ENCODE measurements around the gene IGF1. TPM values are rescaled to one million over a fixed set of nuclear protein-coding genes. Genes with fewer than 3 reads are reported as not detected.

Gene IGF1
- total RNA-seq, 1 experiment from 2014 or later: not detected

DNA sequence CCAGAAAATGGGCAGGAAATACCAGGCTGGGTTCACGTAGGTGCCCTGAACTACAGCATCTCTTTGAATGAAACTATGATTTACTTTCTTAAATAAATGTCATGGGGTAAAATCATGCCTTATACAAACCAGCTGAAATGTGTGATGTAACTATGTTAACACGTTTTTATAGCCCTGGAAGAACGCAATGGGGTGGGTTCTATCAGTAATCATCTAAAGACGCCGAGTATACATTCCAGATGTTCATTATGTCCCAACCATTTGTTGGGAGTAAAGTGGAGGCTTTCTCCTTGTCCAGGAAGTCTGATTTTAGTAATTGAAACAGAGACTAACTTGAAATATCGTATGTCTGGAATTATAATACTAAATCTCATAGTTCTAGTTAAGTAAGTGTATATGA is 16.2 kb upstream of the IGF1 start:
- no peak overlapping the region for H3K27ac Mint-ChIP-seq (ENCODE audit: unreplicated experiment)
- H3K27me3 Mint-ChIP-seq (ENCODE audit: unreplicated experiment): no peaks in the 10 kb centered on the region
- intact Hi-C loops (cut with micrococcal nuclease; ENCODE audit: unreplicated experiment): no loop called here
- TF ChIP-seq, protein P1, sequence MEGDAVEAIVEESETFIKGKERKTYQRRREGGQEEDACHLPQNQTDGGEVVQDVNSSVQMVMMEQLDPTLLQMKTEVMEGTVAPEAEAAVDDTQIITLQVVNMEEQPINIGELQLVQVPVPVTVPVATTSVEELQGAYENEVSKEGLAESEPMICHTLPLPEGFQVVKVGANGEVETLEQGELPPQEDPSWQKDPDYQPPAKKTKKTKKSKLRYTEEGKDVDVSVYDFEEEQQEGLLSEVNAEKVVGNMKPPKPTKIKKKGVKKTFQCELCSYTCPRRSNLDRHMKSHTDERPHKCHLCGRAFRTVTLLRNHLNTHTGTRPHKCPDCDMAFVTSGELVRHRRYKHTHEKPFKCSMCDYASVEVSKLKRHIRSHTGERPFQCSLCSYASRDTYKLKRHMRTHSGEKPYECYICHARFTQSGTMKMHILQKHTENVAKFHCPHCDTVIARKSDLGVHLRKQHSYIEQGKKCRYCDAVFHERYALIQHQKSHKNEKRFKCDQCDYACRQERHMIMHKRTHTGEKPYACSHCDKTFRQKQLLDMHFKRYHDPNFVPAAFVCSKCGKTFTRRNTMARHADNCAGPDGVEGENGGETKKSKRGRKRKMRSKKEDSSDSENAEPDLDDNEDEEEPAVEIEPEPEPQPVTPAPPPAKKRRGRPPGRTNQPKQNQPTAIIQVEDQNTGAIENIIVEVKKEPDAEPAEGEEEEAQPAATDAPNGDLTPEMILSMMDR (IDR thresholded peaks at IDR 0.05; ENCODE audit: unreplicated experiment): no peak
- CTCF ChIA-PET: no interaction called here
- H3K4me3 Mint-ChIP-seq (ENCODE audit: low read depth, unreplicated experiment): no peak overlapping the region
- H3K4me1 Mint-ChIP-seq (ENCODE audit: low read depth, unreplicated experiment): no peaks in the 10 kb centered on the region
- no peaks in the 10 kb centered on the region for H3K36me3 Mint-ChIP-seq (ENCODE audit: insufficient read depth, unreplicated experiment)
- H3K9me3 Mint-ChIP-seq (ENCODE audit: low read depth, unreplicated experiment): peaks cover 5% of the 10 kb centered on the region
- no TSS peak for BruUV-seq (replicated peaks)
- DNase-seq: no peak

DNA sequence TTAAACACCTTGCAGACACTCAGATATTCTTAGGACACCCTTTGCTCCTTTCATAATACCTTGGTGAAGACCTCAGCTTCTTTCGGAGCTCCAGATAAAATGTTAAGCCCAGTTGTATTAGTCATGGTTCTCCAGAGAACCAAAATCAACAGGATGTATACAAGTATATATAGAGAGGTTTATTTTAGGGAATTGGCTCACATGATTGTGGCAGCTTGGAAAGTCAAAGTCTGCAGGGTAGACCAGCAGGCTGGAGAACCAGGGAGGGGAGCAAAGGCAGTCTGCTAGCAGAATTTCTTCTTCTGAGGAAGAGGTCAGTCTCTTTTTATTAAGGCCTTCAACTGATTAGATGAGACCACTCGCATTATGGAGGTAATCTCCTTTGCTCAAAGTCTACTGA is 6.9 kb upstream of the IGF1 start:
- peaks cover 6% of the 10 kb centered on the region for H3K9me3 Mint-ChIP-seq (ENCODE audit: low read depth, unreplicated experiment)

GRCh38 chr12:102486153-102486552 is 5.8 kb upstream of the IGF1 start:
- intact Hi-C loops (cut with micrococcal nuclease; ENCODE audit: unreplicated experiment): loop anchor here (10.0 kb wide), 2 partner anchors 149 to 711 kb away; no protein-coding TSS in a partner anchor
- CTCF ChIA-PET: no interaction called here
- no TSS peak for BruUV-seq (replicated peaks)
- H3K27ac Mint-ChIP-seq (ENCODE audit: unreplicated experiment): no peak overlapping the region
- no peaks in the 10 kb centered on the region for H3K36me3 Mint-ChIP-seq (ENCODE audit: insufficient read depth, unreplicated experiment)
- H3K4me3 Mint-ChIP-seq (ENCODE audit: low read depth, unreplicated experiment): no peak overlapping the region
- DNase-seq: no peak
- TF ChIP-seq, protein P1 (IDR thresholded peaks at IDR 0.05; ENCODE audit: unreplicated experiment): no peak
- H3K9me3 Mint-ChIP-seq (ENCODE audit: low read depth, unreplicated experiment): peaks cover 7% of the 10 kb centered on the region
- H3K4me1 Mint-ChIP-seq (ENCODE audit: low read depth, unreplicated experiment): no peaks in the 10 kb centered on the region
- H3K27me3 Mint-ChIP-seq (ENCODE audit: unreplicated experiment): no peaks in the 10 kb centered on the region

More for the DNA sequence above, 6.9 kb upstream of the IGF1 start:
- H3K4me1 Mint-ChIP-seq (ENCODE audit: low read depth, unreplicated experiment): no peaks in the 10 kb centered on the region
- no peak overlapping the region for H3K4me3 Mint-ChIP-seq (ENCODE audit: low read depth, unreplicated experiment)
- H3K27me3 Mint-ChIP-seq (ENCODE audit: unreplicated experiment): no peaks in the 10 kb centered on the region
- intact Hi-C loops (cut with micrococcal nuclease; ENCODE audit: unreplicated experiment): loop anchor here (10.0 kb wide), 2 partner anchors 148 to 712 kb away; no protein-coding TSS in a partner anchor
- no TSS peak for BruUV-seq (replicated peaks)
- TF ChIP-seq, protein P1 (IDR thresholded peaks at IDR 0.05; ENCODE audit: unreplicated experiment): no peak
- no peak for DNase-seq
- CTCF ChIA-PET: no interaction called here
- H3K36me3 Mint-ChIP-seq (ENCODE audit: insufficient read depth, unreplicated experiment): no peaks in the 10 kb centered on the region
- H3K27ac Mint-ChIP-seq (ENCODE audit: unreplicated experiment): no peak overlapping the region

DNA sequence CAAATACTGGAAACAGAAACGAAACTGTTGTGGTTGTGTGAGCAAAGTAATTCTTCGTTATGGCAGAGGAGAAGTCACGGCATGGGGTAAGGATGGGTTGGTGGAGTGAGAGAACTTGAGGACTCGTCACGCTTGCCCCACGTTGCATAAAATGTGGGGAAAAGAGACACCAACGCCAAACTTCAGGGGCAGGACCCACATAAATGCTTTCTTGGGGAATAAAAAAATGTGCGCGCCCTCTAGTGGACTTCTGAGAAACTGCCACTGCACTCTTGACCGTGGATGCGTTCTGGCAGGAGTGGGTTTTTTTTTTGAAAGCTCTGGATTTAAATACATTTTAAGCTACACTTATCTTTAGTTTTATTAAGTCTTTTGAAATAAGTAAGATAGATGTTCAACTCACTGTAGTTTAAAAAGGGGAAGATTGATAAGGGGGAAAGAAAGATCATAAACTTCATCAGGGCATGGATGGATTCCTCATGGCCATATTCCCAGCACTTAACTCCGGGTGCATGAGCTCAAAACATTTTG is 4.1 kb upstream of the IGF1 start:
- Mint-ChIP-seq H3K4me3 (ENCODE audit: low read depth, unreplicated experiment) (peak overlapping the region; percentile 47), H3K36me3 (ENCODE audit: insufficient read depth, unreplicated experiment) (no peaks in the 10 kb centered on the region), H3K9me3 (ENCODE audit: low read depth, unreplicated experiment) (peaks cover 4% of the 10 kb centered on the region), H3K27ac (ENCODE audit: unreplicated experiment) (no peak overlapping the region), H3K27me3 (ENCODE audit: unreplicated experiment) (no peaks in the 10 kb centered on the region), H3K4me1 (ENCODE audit: low read depth, unreplicated experiment) (no peaks in the 10 kb centered on the region)
- intact Hi-C loops (cut with micrococcal nuclease; ENCODE audit: unreplicated experiment): loop anchor here (1.0 to 10.0 kb wide), 7 partner anchors 150 to 710 kb away; no protein-coding TSS in a partner anchor
- CTCF ChIA-PET: interaction anchor here (0.6 to 1.5 kb wide), 6 partner anchors 19 to 326 kb away, joined by 3 to 9 read pairs (median 4); no protein-coding TSS in a partner anchor
- TF ChIP-seq, protein P1 (IDR thresholded peaks at IDR 0.05; ENCODE audit: unreplicated experiment): peak; percentile 92
- DNase-seq: peak; percentile 51
- BruUV-seq (replicated peaks): no TSS peak
